ENCODE results near the gene LAT.

DNA sequence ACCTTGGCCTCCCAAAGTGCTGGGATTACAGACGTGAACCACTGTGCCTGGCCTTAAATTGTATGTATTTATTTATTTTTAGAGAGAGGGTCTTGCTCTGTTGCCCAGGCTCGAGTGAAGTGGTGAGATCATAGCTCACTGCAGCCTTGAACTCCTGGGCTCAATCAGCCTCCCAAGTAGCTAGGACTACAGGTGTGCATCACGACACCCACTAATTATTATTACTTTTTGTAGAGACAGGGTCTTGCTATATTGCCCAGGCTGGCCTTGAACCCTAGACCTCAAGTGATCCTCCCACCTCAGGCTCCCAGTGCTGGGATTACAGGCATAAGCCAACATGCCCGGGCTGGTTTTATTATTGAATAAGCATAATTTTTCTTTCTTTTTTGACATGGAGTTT is 38.2 kb upstream of the LAT start:
- TF ChIP-seq, protein P1, sequence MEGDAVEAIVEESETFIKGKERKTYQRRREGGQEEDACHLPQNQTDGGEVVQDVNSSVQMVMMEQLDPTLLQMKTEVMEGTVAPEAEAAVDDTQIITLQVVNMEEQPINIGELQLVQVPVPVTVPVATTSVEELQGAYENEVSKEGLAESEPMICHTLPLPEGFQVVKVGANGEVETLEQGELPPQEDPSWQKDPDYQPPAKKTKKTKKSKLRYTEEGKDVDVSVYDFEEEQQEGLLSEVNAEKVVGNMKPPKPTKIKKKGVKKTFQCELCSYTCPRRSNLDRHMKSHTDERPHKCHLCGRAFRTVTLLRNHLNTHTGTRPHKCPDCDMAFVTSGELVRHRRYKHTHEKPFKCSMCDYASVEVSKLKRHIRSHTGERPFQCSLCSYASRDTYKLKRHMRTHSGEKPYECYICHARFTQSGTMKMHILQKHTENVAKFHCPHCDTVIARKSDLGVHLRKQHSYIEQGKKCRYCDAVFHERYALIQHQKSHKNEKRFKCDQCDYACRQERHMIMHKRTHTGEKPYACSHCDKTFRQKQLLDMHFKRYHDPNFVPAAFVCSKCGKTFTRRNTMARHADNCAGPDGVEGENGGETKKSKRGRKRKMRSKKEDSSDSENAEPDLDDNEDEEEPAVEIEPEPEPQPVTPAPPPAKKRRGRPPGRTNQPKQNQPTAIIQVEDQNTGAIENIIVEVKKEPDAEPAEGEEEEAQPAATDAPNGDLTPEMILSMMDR (IDR thresholded peaks at IDR 0.05 in 4 of 5, conservative IDR thresholded peaks at IDR 0.05 in 1 of 5), result no peak
- TF ChIP-seq POLR2A (IDR thresholded peaks at IDR 0.05), result no peak

All from gastrocnemius medialis (tissue), 4 donors.